ENCODE data around the gene PARD3B.

DNA sequence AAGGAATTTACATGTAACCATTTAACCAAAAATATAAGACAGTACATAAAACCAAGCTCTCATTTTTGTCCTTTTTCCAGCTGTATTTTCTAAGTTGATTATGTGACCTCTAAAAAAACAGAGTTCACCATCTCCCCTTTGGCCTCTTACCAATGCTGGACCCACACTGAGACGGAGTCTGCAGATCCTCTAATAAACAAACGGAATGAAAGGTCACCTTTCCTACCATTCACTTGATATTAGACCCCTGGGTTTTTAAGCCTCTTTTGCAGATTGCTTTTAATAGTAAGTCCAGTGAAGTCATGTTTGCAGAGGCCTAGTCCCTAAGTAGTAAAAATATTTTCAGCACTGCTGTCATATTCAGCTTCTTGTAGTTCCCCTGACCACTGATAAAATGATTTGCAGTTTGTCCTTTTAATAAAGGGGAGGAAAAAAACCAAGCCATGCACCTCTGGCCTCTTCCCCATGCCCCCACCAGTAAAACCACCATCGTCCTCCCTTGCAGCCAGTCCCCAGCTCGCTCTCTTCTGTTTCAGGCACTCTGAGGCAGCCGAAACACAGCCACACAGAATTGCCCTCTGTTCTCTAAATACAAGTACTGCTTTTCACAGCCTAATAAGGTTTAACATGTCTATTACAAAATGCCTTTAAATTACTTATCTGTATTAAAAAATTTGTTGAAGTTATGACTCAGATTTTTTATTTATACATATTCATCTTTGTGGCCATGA lies 427.5 kb downstream of the PARD3B start:
- TF ChIP-seq, protein P1, sequence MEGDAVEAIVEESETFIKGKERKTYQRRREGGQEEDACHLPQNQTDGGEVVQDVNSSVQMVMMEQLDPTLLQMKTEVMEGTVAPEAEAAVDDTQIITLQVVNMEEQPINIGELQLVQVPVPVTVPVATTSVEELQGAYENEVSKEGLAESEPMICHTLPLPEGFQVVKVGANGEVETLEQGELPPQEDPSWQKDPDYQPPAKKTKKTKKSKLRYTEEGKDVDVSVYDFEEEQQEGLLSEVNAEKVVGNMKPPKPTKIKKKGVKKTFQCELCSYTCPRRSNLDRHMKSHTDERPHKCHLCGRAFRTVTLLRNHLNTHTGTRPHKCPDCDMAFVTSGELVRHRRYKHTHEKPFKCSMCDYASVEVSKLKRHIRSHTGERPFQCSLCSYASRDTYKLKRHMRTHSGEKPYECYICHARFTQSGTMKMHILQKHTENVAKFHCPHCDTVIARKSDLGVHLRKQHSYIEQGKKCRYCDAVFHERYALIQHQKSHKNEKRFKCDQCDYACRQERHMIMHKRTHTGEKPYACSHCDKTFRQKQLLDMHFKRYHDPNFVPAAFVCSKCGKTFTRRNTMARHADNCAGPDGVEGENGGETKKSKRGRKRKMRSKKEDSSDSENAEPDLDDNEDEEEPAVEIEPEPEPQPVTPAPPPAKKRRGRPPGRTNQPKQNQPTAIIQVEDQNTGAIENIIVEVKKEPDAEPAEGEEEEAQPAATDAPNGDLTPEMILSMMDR (IDR thresholded peaks at IDR 0.05) = no peak
- TF ChIP-seq POLR2A (IDR thresholded peaks at IDR 0.05) = no peak
